Measurements from ENCODE around the gene ZNF536. TPM values are rescaled to one million over a fixed set of nuclear protein-coding genes. Genes with fewer than 3 reads are reported as not detected.

The ZNF536 gene
- total and polyA plus RNA-seq, 2 of the 13 experiments (the other 11 are each of a cell fraction or from before 2014, with no cell fraction given) = not detected

DNA sequence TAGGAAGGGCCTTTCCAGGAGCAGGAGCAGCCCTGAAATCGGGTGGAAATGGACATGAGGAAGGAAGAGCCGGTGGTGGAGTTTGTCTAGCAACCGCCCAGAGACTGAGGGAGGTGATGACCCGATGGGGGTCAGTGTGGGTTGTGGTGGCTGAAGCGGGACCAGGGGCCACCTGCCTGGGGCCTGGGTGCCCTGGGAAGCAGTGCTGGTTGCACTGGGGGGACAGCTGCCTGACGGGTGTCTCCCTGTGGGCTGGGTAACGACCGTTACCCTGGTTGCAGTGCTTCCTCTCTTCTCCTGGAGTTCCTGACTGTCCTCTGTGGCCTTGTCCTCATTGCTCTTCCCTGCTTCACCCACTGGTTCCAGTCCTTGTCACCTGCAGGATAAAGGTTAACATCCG, 13.0 kb downstream of the ZNF536 start (continued):
- TF ChIP-seq ZNF530 (CRISPR knock-in tag; IDR thresholded peaks at IDR 0.05; ENCODE audit: low read depth) = no peak
- TF ChIP-seq YEATS4 (CRISPR knock-in tag; IDR thresholded peaks at IDR 0.05; ENCODE audit: borderline replicate concordance) = no peak
- TF ChIP-seq ZNF282 (IDR thresholded peaks at IDR 0.05; ENCODE audit: partially characterized antibody) = no peak
- no peak for TF ChIP-seq ZNF883 (CRISPR knock-in tag; IDR thresholded peaks at IDR 0.05; ENCODE audit: not compliant biosample characterization)

DNA sequence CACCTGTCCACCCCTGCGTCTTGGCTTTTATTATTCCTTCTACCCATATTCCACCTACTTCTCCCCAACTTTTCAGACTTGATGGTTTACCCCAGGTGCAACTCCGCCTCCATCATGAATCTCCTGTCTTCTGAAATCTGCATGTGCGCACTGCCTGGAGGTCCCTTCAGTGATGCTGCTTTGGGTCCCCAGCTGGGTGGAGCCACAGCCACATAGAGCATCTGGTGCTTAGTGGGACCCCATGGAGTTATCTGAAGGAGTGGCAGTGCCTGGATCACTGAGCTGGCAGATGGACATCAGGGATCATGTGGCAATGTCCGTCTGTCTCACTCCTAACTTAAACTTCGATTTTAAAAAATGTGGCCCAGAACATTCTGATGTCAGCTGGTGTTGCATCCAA, 13.5 kb downstream of the ZNF536 start:
- H3K79me2 ChIP-seq (ENCODE audit: insufficient read depth, low read length) = no peaks in the 10 kb centered on the region
- no peaks in the 10 kb centered on the region for H3K36me3 ChIP-seq (replicated peaks in 1 of 2; ENCODE audit: control insufficient read depth in 1 of 2, insufficient read depth in 2 of 2, low read length in 2 of 2)
- no peak overlapping the region for H2AFZ ChIP-seq (ENCODE audit: low read length)
- no peak overlapping the region for H3K4me2 ChIP-seq (ENCODE audit: low read depth, low read length)
- H3K9me3 ChIP-seq (ENCODE audit: low read length) = no peaks in the 10 kb centered on the region
- H3K4me3 ChIP-seq (replicated peaks in 1 of 3; ENCODE audit: insufficient read depth in 1 of 3, low read depth in 2 of 3, low read length in 3 of 3) = no peak overlapping the region
- POLR2A ChIA-PET = no interaction called here
- no peak for FAIRE-seq
- H3K9ac ChIP-seq (ENCODE audit: insufficient read depth, low read depth, low read length) = no peak overlapping the region
- no peak for DNase-seq (ENCODE audit: low spot score)
- H3K27me3 ChIP-seq (ENCODE audit: control insufficient read depth in 1 of 2, insufficient read depth in 2 of 2, low read length in 2 of 2) = peaks cover 0 to 3% of the 10 kb centered on the region in 2 experiments; a peak in 1 of 5 replicates
- in situ Hi-C loops (cut with HindIII; ENCODE audit: extremely low pct_ligation_motif_present, low pct_unique_long_range_greater_than_20kb) = no loop called here
- H4K20me1 ChIP-seq (ENCODE audit: insufficient read depth, low read length) = no peaks in the 10 kb centered on the region
- 31% methylated on average over 5 of the region's 5 CpGs for WGBS (ENCODE audit: low lambda C conversion rate)
- no peak for ATAC-seq
- BruUV-seq (replicated peaks) = no TSS peak
- intact Hi-C loops (cut with micrococcal nuclease; ENCODE audit: unreplicated experiment) = no loop called here
- no peak overlapping the region for H3K27ac ChIP-seq (ENCODE audit: extremely low read length, insufficient read depth, low read length)
- CTCF ChIA-PET (ENCODE audit: low intra/inter-chr PET ratio, low total read pairs) = no interaction called here
- no peaks in the 10 kb centered on the region for H3K4me1 ChIP-seq (ENCODE audit: insufficient read depth, low read length)
- TF ChIP-seq HCFC1 (IDR thresholded peaks at IDR 0.05; ENCODE audit: low read depth, low read length) = no peak
- TF ChIP-seq, protein P1, sequence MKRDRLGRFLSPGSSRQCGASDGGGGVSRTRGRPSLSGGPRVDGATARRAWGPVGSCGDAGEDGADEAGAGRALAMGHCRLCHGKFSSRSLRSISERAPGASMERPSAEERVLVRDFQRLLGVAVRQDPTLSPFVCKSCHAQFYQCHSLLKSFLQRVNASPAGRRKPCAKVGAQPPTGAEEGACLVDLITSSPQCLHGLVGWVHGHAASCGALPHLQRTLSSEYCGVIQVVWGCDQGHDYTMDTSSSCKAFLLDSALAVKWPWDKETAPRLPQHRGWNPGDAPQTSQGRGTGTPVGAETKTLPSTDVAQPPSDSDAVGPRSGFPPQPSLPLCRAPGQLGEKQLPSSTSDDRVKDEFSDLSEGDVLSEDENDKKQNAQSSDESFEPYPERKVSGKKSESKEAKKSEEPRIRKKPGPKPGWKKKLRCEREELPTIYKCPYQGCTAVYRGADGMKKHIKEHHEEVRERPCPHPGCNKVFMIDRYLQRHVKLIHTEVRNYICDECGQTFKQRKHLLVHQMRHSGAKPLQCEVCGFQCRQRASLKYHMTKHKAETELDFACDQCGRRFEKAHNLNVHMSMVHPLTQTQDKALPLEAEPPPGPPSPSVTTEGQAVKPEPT (CRISPR knock-in tag; IDR thresholded peaks at IDR 0.05; ENCODE audit: low read depth) = no peak
- TF ChIP-seq ZNF761 (CRISPR knock-in tag; conservative IDR thresholded peaks at IDR 0.05) = no peak
- no peak for TF ChIP-seq TBP (CRISPR knock-in tag; IDR thresholded peaks at IDR 0.05)
- TF ChIP-seq, protein P2, sequence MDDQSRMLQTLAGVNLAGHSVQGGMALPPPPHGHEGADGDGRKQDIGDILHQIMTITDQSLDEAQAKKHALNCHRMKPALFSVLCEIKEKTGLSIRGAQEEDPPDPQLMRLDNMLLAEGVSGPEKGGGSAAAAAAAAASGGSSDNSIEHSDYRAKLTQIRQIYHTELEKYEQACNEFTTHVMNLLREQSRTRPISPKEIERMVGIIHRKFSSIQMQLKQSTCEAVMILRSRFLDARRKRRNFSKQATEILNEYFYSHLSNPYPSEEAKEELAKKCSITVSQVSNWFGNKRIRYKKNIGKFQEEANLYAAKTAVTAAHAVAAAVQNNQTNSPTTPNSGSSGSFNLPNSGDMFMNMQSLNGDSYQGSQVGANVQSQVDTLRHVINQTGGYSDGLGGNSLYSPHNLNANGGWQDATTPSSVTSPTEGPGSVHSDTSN (CRISPR knock-in tag; IDR thresholded peaks at IDR 0.05; ENCODE audit: borderline replicate concordance) = no peak
- TF ChIP-seq, protein P3, sequence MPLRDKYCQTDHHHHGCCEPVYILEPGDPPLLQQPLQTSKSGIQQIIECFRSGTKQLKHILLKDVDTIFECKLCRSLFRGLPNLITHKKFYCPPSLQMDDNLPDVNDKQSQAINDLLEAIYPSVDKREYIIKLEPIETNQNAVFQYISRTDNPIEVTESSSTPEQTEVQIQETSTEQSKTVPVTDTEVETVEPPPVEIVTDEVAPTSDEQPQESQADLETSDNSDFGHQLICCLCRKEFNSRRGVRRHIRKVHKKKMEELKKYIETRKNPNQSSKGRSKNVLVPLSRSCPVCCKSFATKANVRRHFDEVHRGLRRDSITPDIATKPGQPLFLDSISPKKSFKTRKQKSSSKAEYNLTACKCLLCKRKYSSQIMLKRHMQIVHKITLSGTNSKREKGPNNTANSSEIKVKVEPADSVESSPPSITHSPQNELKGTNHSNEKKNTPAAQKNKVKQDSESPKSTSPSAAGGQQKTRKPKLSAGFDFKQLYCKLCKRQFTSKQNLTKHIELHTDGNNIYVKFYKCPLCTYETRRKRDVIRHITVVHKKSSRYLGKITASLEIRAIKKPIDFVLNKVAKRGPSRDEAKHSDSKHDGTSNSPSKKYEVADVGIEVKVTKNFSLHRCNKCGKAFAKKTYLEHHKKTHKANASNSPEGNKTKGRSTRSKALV (CRISPR knock-in tag; IDR thresholded peaks at IDR 0.05) = no peak
- TF ChIP-seq, protein P4, sequence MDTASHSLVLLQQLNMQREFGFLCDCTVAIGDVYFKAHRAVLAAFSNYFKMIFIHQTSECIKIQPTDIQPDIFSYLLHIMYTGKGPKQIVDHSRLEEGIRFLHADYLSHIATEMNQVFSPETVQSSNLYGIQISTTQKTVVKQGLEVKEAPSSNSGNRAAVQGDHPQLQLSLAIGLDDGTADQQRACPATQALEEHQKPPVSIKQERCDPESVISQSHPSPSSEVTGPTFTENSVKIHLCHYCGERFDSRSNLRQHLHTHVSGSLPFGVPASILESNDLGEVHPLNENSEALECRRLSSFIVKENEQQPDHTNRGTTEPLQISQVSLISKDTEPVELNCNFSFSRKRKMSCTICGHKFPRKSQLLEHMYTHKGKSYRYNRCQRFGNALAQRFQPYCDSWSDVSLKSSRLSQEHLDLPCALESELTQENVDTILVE (CRISPR knock-in tag; IDR thresholded peaks at IDR 0.05) = no peak
- TF ChIP-seq, protein P5, sequence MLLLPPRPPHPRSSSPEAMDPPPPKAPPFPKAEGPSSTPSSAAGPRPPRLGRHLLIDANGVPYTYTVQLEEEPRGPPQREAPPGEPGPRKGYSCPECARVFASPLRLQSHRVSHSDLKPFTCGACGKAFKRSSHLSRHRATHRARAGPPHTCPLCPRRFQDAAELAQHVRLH (CRISPR knock-in tag; IDR thresholded peaks at IDR 0.05; ENCODE audit: borderline replicate concordance, low read depth) = no peak
- TF ChIP-seq, protein P6, sequence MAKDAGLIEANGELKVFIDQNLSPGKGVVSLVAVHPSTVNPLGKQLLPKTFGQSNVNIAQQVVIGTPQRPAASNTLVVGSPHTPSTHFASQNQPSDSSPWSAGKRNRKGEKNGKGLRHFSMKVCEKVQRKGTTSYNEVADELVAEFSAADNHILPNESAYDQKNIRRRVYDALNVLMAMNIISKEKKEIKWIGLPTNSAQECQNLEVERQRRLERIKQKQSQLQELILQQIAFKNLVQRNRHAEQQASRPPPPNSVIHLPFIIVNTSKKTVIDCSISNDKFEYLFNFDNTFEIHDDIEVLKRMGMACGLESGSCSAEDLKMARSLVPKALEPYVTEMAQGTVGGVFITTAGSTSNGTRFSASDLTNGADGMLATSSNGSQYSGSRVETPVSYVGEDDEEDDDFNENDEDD (CRISPR knock-in tag; IDR thresholded peaks at IDR 0.05; ENCODE audit: borderline replicate concordance) = no peak
- TF ChIP-seq EP300 (IDR thresholded peaks at IDR 0.05; ENCODE audit: low read depth in 2 of 2, low read length in 2 of 2) = no peak
- TF ChIP-seq EP300 (CRISPR knock-in tag; IDR thresholded peaks at IDR 0.05; ENCODE audit: borderline replicate concordance) = no peak
- no peak for TF ChIP-seq ZC3H4 (CRISPR knock-in tag; IDR thresholded peaks at IDR 0.05; ENCODE audit: borderline replicate concordance)
- no peak for TF ChIP-seq HIVEP1 (CRISPR knock-in tag; IDR thresholded peaks at IDR 0.05)
